GM21360 (cell line): ENCODE measurements around the gene KLK13.

Experiments used
- ATAC-seq: cut with Tn5 transposase; IDR thresholded peaks from one replicate; pipeline ENCODE4 v1.9.1; 2021; ENCODE audit warnings: mild to moderate bottlenecking, moderate library complexity; ENCODE audit not compliant: unreplicated experiment

KLK13 gene

GRCh38 chr19:51023946-51024345 lies 40.9 kb downstream of the KLK13 start:
- no peak for ATAC-seq

GRCh38 chr19:51022526-51022925 lies 42.4 kb downstream of the KLK13 start:
- ATAC-seq = no peak

- ATAC-seq = no peak
Measured at GRCh38 chr19:51020988-51021651, 43.8 kb downstream of the KLK13 start.

GRCh38 chr19:51019544-51019925 lies 45.4 kb downstream of the KLK13 start, which contains the start of gene KLK10:
Gene KLK10 (minus strand): TSS chr19:51019709. CDS start chr19:51019130, 579 bp downstream.
- no peak for ATAC-seq

- ATAC-seq = no peak
Measured at GRCh38 chr19:51018745-51019543, 45.9 kb downstream of the KLK13 start.

- no peak for ATAC-seq
Measured at GRCh38 chr19:51016798-51017683, 47.9 kb downstream of the KLK13 start.

- no peak for ATAC-seq
Measured at GRCh38 chr19:51015691-51016267, 49.1 kb downstream of the KLK13 start.

- ATAC-seq = no peak
Measured at GRCh38 chr19:51014242-51014641, 50.6 kb downstream of the KLK13 start.

- no peak for ATAC-seq
Measured at GRCh38 chr19:51012661-51013190, 52.2 kb downstream of the KLK13 start.

GRCh38 chr19:51010066-51010795 lies 54.7 kb downstream of the KLK13 start:
- ATAC-seq = no peak

- ATAC-seq = no peak
Measured at GRCh38 chr19:51009061-51009891, 55.6 kb downstream of the KLK13 start.

- no peak for ATAC-seq
Measured at GRCh38 chr19:51007488-51007887, 57.4 kb downstream of the KLK13 start.

GRCh38 chr19:51006406-51006805 lies 58.5 kb downstream of the KLK13 start:
- no peak for ATAC-seq
